WERI-Rb-1 (cell line): ENCODE data around the gene CATSPER3.

Experiments used
- DNase-seq: peaks from one replicate; pipeline ENCODE4 v3.0.0-alpha.2; 2020
- H3K27ac ChIP-seq: fragments of 250-450 bp; sonication (Bioruptor Pico); 2 replicates; pipeline ENCODE4 v1.5.1; 2020; ENCODE audit warnings: mild to moderate bottlenecking, moderate library complexity
- H3K27me3 ChIP-seq: fragments of 250-450 bp; sonication (Bioruptor Pico); 2 replicates; pipeline ENCODE4 v1.5.1; 2021; ENCODE audit warnings: mild to moderate bottlenecking, low read depth, moderate library complexity; ENCODE audit not compliant: insufficient read depth, severe bottlenecking
- H3K36me3 ChIP-seq: fragments of 250-450 bp; sonication (Bioruptor Pico); 2 replicates; pipeline ENCODE4 v1.5.1; 2020; ENCODE audit warnings: mild to moderate bottlenecking, moderate library complexity
- H3K4me3 ChIP-seq: 2 replicates; pipeline ENCODE4 v1.5.1; 2011; ENCODE audit warnings: low read depth, mild to moderate bottlenecking, control low read depth, low read length
- H3K9me3 ChIP-seq: fragments of 250-450 bp; sonication (Bioruptor Pico); 2 replicates; pipeline ENCODE4 v1.5.1; 2021; ENCODE audit warnings: mild to moderate bottlenecking, moderate library complexity; ENCODE audit not compliant: severe bottlenecking
- TF ChIP-seq, protein P1 (sequence below): IDR thresholded peaks from 2 replicates; pipeline ENCODE4 v1.5.1; 2011; ENCODE audit warnings: low read depth, mild to moderate bottlenecking, control low read depth, inconsistent platforms, low read length

CATSPER3 gene

DNA sequence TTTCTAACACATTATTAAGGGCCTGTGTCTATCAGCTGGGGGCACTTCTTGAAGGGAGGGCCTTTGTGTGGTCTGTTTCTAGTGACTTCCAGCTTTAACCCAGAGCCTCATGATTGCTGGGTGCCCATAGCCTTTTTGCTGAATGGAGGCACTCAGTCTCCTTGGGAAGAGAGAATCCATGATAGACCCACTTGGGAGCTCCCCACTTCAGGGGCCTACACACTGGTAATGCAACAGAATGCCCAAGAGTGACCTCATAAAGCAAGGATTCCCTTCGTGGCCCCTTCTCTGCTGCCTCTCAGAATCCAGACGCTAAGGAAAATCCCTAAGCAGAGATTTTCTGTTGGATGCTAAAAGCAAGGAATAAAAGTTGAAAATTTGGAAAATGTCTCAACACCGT lies at the start of gene CATSPER3:
Gene CATSPER3 (plus strand): TSS at position 301 of the 400 bp plus-strand sequence. CDS start 85 bp downstream, at position 386.
- no peaks in the 10 kb centered on the region for H3K36me3 ChIP-seq
- no peaks in the 10 kb centered on the region for H3K9me3 ChIP-seq
- no peaks in the 10 kb centered on the region for H3K27me3 ChIP-seq
- no peak within 1 kb of the TSS for H3K27ac ChIP-seq
- H3K4me3 ChIP-seq: no peak within 1 kb of the TSS
- TF ChIP-seq, protein P1, sequence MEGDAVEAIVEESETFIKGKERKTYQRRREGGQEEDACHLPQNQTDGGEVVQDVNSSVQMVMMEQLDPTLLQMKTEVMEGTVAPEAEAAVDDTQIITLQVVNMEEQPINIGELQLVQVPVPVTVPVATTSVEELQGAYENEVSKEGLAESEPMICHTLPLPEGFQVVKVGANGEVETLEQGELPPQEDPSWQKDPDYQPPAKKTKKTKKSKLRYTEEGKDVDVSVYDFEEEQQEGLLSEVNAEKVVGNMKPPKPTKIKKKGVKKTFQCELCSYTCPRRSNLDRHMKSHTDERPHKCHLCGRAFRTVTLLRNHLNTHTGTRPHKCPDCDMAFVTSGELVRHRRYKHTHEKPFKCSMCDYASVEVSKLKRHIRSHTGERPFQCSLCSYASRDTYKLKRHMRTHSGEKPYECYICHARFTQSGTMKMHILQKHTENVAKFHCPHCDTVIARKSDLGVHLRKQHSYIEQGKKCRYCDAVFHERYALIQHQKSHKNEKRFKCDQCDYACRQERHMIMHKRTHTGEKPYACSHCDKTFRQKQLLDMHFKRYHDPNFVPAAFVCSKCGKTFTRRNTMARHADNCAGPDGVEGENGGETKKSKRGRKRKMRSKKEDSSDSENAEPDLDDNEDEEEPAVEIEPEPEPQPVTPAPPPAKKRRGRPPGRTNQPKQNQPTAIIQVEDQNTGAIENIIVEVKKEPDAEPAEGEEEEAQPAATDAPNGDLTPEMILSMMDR: no peak
- no peak for DNase-seq

- H3K4me3 ChIP-seq: no peak overlapping the region
- H3K27me3 ChIP-seq: no peaks in the 10 kb centered on the region
- no peak overlapping the region for H3K27ac ChIP-seq
- no peaks in the 10 kb centered on the region for H3K9me3 ChIP-seq
- DNase-seq: no peak
- TF ChIP-seq, protein P1: no peak
- peaks cover 20% of the 10 kb centered on the region for H3K36me3 ChIP-seq
Observed at GRCh38 chr5:134918861-134919260, 48.8 kb upstream of the CATSPER3 start.

- peaks cover 14% of the 10 kb centered on the region for H3K36me3 ChIP-seq
- no peak for DNase-seq
- no peak overlapping the region for H3K27ac ChIP-seq
- no peaks in the 10 kb centered on the region for H3K27me3 ChIP-seq
- TF ChIP-seq, protein P1: no peak
- no peak overlapping the region for H3K4me3 ChIP-seq
- no peaks in the 10 kb centered on the region for H3K9me3 ChIP-seq
Observed at GRCh38 chr5:134920848-134921575, 46.7 kb upstream of the CATSPER3 start.

GRCh38 chr5:134932508-134932907 lies 35.2 kb upstream of the CATSPER3 start:
- no peak overlapping the region for H3K4me3 ChIP-seq
- no peaks in the 10 kb centered on the region for H3K9me3 ChIP-seq
- TF ChIP-seq, protein P1: no peak
- H3K27ac ChIP-seq: no peak overlapping the region
- H3K27me3 ChIP-seq: no peaks in the 10 kb centered on the region
- peaks cover 10% of the 10 kb centered on the region for H3K36me3 ChIP-seq
- DNase-seq: no peak

- Histone ChIP-seq H3K27ac (no peak overlapping the region), H3K27me3 (no peaks in the 10 kb centered on the region), H3K36me3 (peaks cover 10% of the 10 kb centered on the region), H3K4me3 (no peak overlapping the region), H3K9me3 (no peaks in the 10 kb centered on the region)
- TF ChIP-seq, protein P1: no peak
- DNase-seq: no peak
Observed at GRCh38 chr5:134934202-134934601, 33.5 kb upstream of the CATSPER3 start.
